ENCODE results near the gene NDUFS7.

The NDUFS7 gene

DNA sequence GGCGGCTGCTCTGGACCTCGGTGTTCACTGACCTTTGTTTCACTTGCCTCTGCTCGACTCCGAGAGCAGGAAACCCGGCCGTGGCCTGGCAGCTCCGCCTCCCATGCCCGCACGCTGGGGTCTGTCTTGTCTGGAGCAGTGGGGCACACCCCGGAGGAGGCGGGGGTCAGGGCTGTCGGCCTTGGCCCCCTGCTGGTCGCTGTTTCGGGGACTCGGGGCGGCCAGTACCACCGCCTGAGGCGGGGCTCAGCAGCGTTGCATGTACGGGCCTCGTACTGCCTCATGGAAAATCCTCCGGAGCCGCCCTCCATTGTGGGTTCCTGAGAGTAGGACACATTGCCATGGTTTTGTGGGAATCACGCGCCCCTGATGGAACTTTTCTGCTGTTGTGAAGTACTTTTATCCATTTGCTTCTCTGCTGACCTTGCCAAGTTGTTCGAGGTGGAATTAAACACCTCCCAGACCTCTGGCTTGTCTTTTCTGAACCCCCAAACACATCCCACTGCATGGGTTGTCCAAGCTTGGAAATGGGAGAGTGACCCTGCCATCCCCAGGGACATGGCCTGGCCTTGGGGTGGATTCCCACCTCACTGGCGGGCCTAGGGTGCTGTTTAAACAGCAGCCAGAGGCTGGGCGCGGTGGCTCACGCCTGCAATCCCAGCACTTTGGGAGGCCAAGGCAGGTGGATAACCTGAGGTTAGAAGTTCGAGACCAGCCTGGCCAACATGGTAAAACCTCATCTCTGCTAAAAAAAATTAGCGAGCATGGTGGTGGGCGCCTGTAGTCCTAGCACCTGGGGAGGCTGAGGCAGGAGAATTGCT is 5.5 kb upstream of the NDUFS7 start:
- no peak overlapping the region for H3K23ac ChIP-seq (ENCODE audit: low read length)
- no peak overlapping the region for H4K91ac ChIP-seq (ENCODE audit: low read depth, low read length)
- H3K18ac ChIP-seq (ENCODE audit: low read length), result no peak overlapping the region
- peaks cover 6% of the 10 kb centered on the region for H3K9me3 ChIP-seq (ENCODE audit: insufficient read depth, low read depth, low read length)
- WGBS (ENCODE audit: extremely low coverage, insufficient coverage, insufficient read length), result no CpG with 5 or more reads among the region's 33 CpGs
- no peak overlapping the region for H2BK120ac ChIP-seq (ENCODE audit: insufficient read depth, low read length, poor library complexity)
- no peak overlapping the region for H3K4me2 ChIP-seq (ENCODE audit: low read length)
- H3K4me1 ChIP-seq (ENCODE audit: control insufficient read depth in 1 of 2, insufficient read depth in 2 of 2, low read length in 2 of 2), result no peaks in the 10 kb centered on the region
- no peaks in the 10 kb centered on the region for H3K27me3 ChIP-seq (ENCODE audit: insufficient read depth, low read length)
- no peak overlapping the region for H4K12ac ChIP-seq (ENCODE audit: low read depth, low read length)
- no peak for DNase-seq
- H3K9ac ChIP-seq (ENCODE audit: low read length), result no peak overlapping the region
- no peak overlapping the region for H3K14ac ChIP-seq (ENCODE audit: low read length)
- H3K4ac ChIP-seq (ENCODE audit: low read depth, low read length), result no peak overlapping the region
- H2AFZ ChIP-seq (ENCODE audit: insufficient read depth, low read length, poor library complexity), result no peak overlapping the region
- H4K8ac ChIP-seq (ENCODE audit: low read depth, low read length), result no peak overlapping the region
- H2BK5ac ChIP-seq (ENCODE audit: low read depth, low read length, poor library complexity), result no peak overlapping the region
- peaks cover 31 to 34% of the 10 kb centered on the region in 2 experiments for H3K36me3 ChIP-seq (ENCODE audit: control insufficient read depth in 1 of 2, insufficient read depth in 2 of 2, low read length in 2 of 2)
- no peak overlapping the region for H2AK5ac ChIP-seq (ENCODE audit: low read length)
- no peak overlapping the region for H3K4me3 ChIP-seq (ENCODE audit: low read depth, low read length)
- no peak overlapping the region for H2BK12ac ChIP-seq (ENCODE audit: low read length)
- no peaks in the 10 kb centered on the region for H3K79me1 ChIP-seq (ENCODE audit: low read length)
- H3K79me2 ChIP-seq (ENCODE audit: control insufficient read depth, insufficient read depth, low read length, poor library complexity), result no peaks in the 10 kb centered on the region
- no peak overlapping the region for H3K27ac ChIP-seq (ENCODE audit: low read depth, low read length)

DNA sequence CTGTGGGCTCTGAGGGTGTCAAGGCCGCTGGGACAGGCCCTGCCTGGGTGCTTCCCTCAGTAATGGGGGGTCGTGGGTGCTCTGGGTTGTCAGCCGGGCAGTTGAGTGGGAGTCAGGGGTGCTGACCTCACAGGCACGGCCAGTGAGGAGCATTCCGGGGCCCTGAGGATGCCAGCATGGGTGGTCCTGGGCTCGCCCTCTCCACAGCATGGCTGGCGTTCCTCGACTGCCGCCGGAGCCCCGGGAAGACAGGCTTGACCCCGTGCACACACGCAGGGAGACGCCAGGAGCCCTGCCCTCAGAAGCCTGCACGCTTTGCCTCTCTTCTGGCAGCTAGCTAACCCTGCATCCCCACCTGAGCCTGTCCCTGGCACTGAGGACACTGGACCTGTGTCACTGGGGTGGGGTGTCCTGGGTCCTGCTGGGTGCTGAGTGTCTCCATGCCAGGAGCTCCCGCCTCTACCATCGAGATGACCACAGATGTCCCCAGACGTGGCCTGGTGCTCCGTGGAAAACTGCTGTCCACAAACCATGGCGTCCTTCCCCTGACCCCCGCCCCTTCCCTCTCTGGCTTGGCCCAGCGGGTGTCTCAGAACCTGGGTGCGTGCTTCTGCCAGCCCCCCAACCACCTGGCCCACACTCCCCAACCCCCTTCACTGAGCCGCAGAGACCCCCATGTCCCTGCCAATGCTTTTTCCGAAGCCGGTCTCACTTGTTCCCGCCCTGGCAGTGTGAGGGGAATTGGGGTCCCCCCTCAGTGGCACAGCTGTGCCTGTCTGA is 4.4 kb upstream of the NDUFS7 start:
- Histone ChIP-seq H4K91ac (ENCODE audit: low read depth, low read length) (no peak overlapping the region), H3K27me3 (ENCODE audit: insufficient read depth, low read length) (no peaks in the 10 kb centered on the region), H2BK5ac (ENCODE audit: low read depth, low read length, poor library complexity) (no peak overlapping the region), H3K79me2 (ENCODE audit: control insufficient read depth, insufficient read depth, low read length, poor library complexity) (peaks cover 7% of the 10 kb centered on the region), H3K9me3 (ENCODE audit: insufficient read depth, low read depth, low read length) (peaks cover 6% of the 10 kb centered on the region), H2BK120ac (ENCODE audit: insufficient read depth, low read length, poor library complexity) (no peak overlapping the region), H3K4me2 (ENCODE audit: low read length) (no peak overlapping the region), H2BK12ac (ENCODE audit: low read length) (no peak overlapping the region), H3K4me1 (ENCODE audit: control insufficient read depth in 1 of 2, insufficient read depth in 2 of 2, low read length in 2 of 2) (no peaks in the 10 kb centered on the region), H3K79me1 (ENCODE audit: low read length) (peaks cover 7% of the 10 kb centered on the region), H3K4me3 (ENCODE audit: low read depth, low read length) (no peak overlapping the region), H3K36me3 (ENCODE audit: control insufficient read depth in 1 of 2, insufficient read depth in 2 of 2, low read length in 2 of 2) (peaks cover 20 to 23% of the 10 kb centered on the region in 2 experiments), H3K23ac (ENCODE audit: low read length) (no peak overlapping the region), H2AK5ac (ENCODE audit: low read length) (no peak overlapping the region), H3K9ac (ENCODE audit: low read length) (no peak overlapping the region), H3K27ac (ENCODE audit: low read depth, low read length) (no peak overlapping the region), H3K4ac (ENCODE audit: low read depth, low read length) (no peak overlapping the region), H4K12ac (ENCODE audit: low read depth, low read length) (no peak overlapping the region), H4K8ac (ENCODE audit: low read depth, low read length) (no peak overlapping the region), H2AFZ (ENCODE audit: insufficient read depth, low read length, poor library complexity) (no peak overlapping the region), H3K18ac (ENCODE audit: low read length) (no peak overlapping the region), H3K14ac (ENCODE audit: low read length) (no peak overlapping the region)
- DNase-seq, result no peak
- no CpG with 5 or more reads among the region's 27 CpGs for WGBS (ENCODE audit: extremely low coverage, insufficient coverage, insufficient read length)

DNA sequence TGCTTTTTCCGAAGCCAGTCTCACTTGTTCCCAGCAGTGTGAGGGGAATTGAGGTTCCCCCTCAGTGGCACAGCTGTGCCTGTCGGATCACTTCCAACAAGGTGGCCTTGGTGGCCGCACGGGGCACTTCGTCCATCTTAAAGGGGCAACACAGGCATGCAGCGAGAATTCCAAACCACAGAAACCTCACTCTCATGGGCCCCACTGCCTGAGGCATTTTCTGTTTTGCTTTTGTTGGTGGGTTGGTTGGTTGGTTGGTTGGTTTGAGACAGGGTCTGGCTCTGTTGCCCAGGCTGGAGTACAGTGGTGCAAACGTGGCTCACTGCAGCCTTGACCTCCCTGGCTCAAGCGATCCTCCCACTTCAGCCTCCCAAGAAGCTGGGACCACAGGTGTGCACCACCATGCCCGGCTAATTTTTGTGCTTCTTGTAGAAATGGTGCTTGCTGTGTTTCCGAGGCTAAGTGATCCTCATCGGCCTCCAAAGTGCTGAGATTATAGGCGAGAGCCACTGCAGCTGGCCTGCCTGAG is 3.7 kb upstream of the NDUFS7 start:
- Histone ChIP-seq H4K91ac (ENCODE audit: low read depth, low read length) (no peak overlapping the region), H3K9me3 (ENCODE audit: insufficient read depth, low read depth, low read length) (peaks cover 6% of the 10 kb centered on the region), H3K27ac (ENCODE audit: low read depth, low read length) (no peak overlapping the region), H2AFZ (ENCODE audit: insufficient read depth, low read length, poor library complexity) (no peak overlapping the region), H3K27me3 (ENCODE audit: insufficient read depth, low read length) (no peaks in the 10 kb centered on the region), H3K79me2 (ENCODE audit: control insufficient read depth, insufficient read depth, low read length, poor library complexity) (peaks cover 7% of the 10 kb centered on the region), H3K14ac (ENCODE audit: low read length) (no peak overlapping the region), H4K8ac (ENCODE audit: low read depth, low read length) (no peak overlapping the region), H3K9ac (ENCODE audit: low read length) (no peak overlapping the region), H3K18ac (ENCODE audit: low read length) (no peak overlapping the region), H3K4me2 (ENCODE audit: low read length) (no peak overlapping the region), H3K4me3 (ENCODE audit: low read depth, low read length) (no peak overlapping the region), H4K12ac (ENCODE audit: low read depth, low read length) (no peak overlapping the region), H3K36me3 (ENCODE audit: control insufficient read depth in 1 of 2, insufficient read depth in 2 of 2, low read length in 2 of 2) (peaks cover 17 to 21% of the 10 kb centered on the region in 2 experiments), H3K79me1 (ENCODE audit: low read length) (peaks cover 7% of the 10 kb centered on the region), H3K4ac (ENCODE audit: low read depth, low read length) (no peak overlapping the region), H2BK12ac (ENCODE audit: low read length) (no peak overlapping the region), H2BK5ac (ENCODE audit: low read depth, low read length, poor library complexity) (no peak overlapping the region), H2BK120ac (ENCODE audit: insufficient read depth, low read length, poor library complexity) (no peak overlapping the region), H3K23ac (ENCODE audit: low read length) (no peak overlapping the region), H2AK5ac (ENCODE audit: low read length) (no peak overlapping the region), H3K4me1 (ENCODE audit: control insufficient read depth in 1 of 2, insufficient read depth in 2 of 2, low read length in 2 of 2) (peaks cover 0 to 2% of the 10 kb centered on the region in 2 experiments)
- DNase-seq, result no peak
- WGBS (ENCODE audit: extremely low coverage, insufficient coverage, insufficient read length), result no CpG with 5 or more reads among the region's 12 CpGs

DNA sequence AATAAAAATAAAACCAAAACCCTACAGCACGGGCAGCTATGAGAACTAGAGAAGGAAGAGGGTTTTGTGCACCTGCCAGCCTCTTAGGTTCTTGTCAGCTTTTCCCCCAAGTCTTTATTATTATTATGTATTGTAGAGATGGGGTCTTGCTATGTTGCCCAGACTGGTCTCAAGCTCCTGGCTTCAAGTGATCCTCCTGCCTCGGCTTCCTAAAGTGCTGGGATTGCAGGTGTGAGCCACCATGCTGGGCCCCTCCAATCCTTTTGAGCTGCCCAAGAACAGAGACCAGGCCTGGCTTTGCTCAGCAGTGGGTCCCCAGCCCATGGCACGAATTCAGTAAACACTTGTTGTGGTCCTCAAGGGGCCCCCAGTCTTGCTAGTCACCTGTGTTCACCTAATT is 1.5 kb upstream of the NDUFS7 start:
- H2BK12ac ChIP-seq (ENCODE audit: low read length), result no peak overlapping the region
- H3K4me1 ChIP-seq (ENCODE audit: control insufficient read depth in 1 of 2, insufficient read depth in 2 of 2, low read length in 2 of 2), result peaks cover 0 to 2% of the 10 kb centered on the region in 2 experiments
- H3K4me2 ChIP-seq (ENCODE audit: low read length), result no peak overlapping the region
- no CpG with 5 or more reads among the region's 3 CpGs for WGBS (ENCODE audit: extremely low coverage, insufficient coverage, insufficient read length)
- no peak overlapping the region for H3K9ac ChIP-seq (ENCODE audit: low read length)
- H4K12ac ChIP-seq (ENCODE audit: low read depth, low read length), result no peak overlapping the region
- H2AFZ ChIP-seq (ENCODE audit: insufficient read depth, low read length, poor library complexity), result no peak overlapping the region
- peaks cover 9 to 14% of the 10 kb centered on the region in 2 experiments for H3K36me3 ChIP-seq (ENCODE audit: control insufficient read depth in 1 of 2, insufficient read depth in 2 of 2, low read length in 2 of 2)
- no peak overlapping the region for H4K8ac ChIP-seq (ENCODE audit: low read depth, low read length)
- H3K18ac ChIP-seq (ENCODE audit: low read length), result no peak overlapping the region
- no peak overlapping the region for H2AK5ac ChIP-seq (ENCODE audit: low read length)
- no peak for DNase-seq
- no peak overlapping the region for H2BK5ac ChIP-seq (ENCODE audit: low read depth, low read length, poor library complexity)
- H3K4me3 ChIP-seq (ENCODE audit: low read depth, low read length), result no peak overlapping the region
- peaks cover 7% of the 10 kb centered on the region for H3K79me1 ChIP-seq (ENCODE audit: low read length)
- H4K91ac ChIP-seq (ENCODE audit: low read depth, low read length), result no peak overlapping the region
- H3K4ac ChIP-seq (ENCODE audit: low read depth, low read length), result no peak overlapping the region
- no peak overlapping the region for H3K23ac ChIP-seq (ENCODE audit: low read length)
- no peak overlapping the region for H3K14ac ChIP-seq (ENCODE audit: low read length)
- H3K9me3 ChIP-seq (ENCODE audit: insufficient read depth, low read depth, low read length), result peaks cover 4% of the 10 kb centered on the region
- H3K27ac ChIP-seq (ENCODE audit: low read depth, low read length), result no peak overlapping the region
- H3K79me2 ChIP-seq (ENCODE audit: control insufficient read depth, insufficient read depth, low read length, poor library complexity), result peaks cover 7% of the 10 kb centered on the region
- no peaks in the 10 kb centered on the region for H3K27me3 ChIP-seq (ENCODE audit: insufficient read depth, low read length)
- H2BK120ac ChIP-seq (ENCODE audit: insufficient read depth, low read length, poor library complexity), result no peak overlapping the region
